AG09319 (cell line): ENCODE measurements around the gene TOMM34.

Experiments
- DNase-seq: peaks from one replicate; pipeline ENCODE4 v3.0.0-alpha.2; 2010; ENCODE audit warnings: low read depth; ENCODE audit errors: extremely low read depth
- TF ChIP-seq, protein P1 (sequence below): IDR thresholded peaks from 2 replicates; pipeline ENCODE4 v1.5.1; 2011; ENCODE audit warnings: low read depth, mild to moderate bottlenecking, inconsistent platforms, low read length, moderate library complexity

Gene TOMM34

DNA sequence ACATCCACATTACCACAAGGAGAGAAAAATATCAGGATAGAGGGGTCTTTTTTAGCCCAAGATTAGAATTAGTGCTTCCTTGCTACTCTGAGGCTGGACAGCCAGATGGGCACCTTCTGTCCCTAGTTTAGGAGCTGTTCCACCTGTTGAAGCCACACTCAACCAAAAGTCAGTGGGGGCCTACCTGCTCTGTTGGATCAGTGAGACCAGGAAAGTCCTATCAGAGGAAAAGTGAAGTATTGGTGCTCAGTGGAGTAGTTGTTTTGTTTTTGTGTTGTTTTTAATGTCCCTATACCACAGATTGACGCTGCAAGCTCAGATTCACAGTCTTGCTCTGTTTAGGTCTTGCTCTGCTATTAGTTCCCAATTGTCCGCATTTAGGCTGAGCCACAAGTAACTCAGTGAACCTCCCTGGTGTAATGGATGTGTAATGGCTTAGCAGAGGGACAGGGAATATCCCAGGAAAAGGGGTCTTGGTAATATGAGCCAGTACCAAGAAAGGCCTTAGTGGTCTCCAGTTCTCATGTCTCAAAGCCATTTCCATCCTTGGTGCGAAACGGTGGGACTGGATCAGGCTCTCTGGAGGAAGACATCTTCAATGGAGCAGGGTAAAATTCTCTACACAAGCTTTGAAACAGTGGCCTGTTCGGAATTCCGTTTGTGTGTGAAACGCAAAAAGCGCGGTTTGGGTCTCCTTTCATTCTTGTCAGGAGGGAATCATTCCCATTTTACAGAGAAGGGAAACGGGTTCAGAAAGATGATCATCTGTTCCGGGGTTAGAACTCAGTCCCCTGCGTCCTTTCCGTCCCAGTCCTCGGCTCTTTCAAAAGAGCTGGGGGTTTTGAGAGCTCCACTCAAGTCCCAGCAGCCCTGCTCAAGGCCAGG, 51.0 kb downstream of the TOMM34 start:
- TF ChIP-seq, protein P1, sequence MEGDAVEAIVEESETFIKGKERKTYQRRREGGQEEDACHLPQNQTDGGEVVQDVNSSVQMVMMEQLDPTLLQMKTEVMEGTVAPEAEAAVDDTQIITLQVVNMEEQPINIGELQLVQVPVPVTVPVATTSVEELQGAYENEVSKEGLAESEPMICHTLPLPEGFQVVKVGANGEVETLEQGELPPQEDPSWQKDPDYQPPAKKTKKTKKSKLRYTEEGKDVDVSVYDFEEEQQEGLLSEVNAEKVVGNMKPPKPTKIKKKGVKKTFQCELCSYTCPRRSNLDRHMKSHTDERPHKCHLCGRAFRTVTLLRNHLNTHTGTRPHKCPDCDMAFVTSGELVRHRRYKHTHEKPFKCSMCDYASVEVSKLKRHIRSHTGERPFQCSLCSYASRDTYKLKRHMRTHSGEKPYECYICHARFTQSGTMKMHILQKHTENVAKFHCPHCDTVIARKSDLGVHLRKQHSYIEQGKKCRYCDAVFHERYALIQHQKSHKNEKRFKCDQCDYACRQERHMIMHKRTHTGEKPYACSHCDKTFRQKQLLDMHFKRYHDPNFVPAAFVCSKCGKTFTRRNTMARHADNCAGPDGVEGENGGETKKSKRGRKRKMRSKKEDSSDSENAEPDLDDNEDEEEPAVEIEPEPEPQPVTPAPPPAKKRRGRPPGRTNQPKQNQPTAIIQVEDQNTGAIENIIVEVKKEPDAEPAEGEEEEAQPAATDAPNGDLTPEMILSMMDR, result no peak
- DNase-seq, result no peak

DNA sequence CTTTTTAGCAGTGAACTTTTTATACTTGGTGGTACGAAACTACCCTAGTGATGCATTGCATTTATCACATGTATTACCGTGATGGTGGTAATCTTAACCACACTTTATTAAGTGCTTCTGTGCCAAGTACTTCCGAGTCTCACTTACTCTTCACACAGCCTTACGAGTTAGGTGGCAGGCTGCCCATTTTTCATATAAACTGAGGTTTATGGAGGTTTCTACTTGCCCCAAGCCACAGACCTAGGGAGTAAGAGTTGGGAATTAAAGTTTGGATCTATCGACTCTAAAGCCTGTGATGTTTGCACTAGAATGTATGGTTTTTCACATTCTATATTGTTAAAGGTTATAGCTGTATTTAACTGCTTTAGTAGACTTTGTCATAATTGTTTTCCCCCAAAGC, 55.8 kb downstream of the TOMM34 start:
- TF ChIP-seq, protein P1, result no peak
- DNase-seq, result no peak

DNA sequence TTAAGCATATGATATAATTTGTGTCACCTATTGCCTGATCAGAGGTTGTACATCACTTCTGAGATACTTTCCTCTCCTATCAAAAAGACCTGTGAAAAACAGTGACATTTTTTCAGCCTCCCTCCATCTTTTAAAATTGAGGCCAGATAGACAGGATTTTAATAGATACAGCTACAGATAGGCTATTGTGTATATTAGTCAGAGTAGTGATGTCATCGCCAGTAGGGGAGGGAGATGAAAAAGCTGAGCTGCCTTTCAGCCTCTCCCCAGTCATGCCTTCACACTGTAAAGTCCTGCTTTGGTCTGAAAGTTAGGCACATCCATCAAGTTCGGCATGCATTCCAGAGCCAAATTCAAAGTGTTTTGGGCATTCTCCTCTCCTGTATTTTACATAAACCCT, 58.2 kb downstream of the TOMM34 start:
- DNase-seq, result no peak
- TF ChIP-seq, protein P1, result no peak

DNA sequence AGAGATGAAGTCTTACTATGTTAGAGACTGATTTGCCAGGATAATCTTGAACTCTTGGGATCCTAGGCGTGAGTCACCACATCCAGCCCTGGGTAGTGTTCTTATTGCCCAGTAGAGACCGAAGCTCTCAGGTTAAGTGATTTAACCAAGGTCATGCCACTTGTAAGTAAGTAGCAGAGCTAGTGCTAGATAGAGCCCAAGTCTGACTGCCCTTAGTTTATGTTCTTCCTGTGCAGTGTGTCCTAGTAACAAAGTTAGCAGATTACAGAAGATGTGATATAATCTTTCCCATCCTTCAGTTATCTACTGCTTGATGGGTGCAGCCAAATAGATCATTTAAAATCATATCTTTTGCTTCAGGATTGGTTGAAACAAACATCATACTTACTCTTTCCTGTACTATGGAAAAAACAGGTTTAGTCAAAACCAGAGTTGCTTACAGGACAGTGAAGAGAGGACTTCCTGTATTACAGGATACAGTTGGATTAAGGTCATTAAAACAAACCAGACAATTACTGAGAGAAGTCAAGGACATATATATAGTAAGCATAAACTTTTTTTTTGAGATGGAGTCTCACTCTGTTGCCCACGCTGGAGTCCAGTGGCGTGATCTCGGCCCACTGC, 59.9 kb downstream of the TOMM34 start:
- no peak for DNase-seq
- TF ChIP-seq, protein P1, result no peak

DNA sequence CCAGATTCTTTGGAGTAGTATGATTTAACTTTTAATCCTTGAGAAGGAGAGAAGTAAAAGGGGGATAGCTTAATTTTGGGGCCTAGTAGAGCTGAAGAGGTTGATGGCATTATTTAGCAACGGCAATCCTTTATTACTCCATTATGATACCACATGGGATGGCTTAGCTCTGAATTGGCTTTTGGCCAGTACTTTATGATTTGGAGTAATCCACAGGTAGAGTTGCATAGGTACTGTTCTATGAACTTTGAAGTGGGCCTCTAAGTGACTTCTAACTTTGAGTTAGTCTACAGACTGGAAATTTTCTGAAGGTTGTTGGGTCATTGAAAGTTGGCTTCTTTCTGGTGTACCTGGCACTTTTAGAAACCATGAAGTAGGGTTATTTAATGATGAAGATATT, 63.1 kb downstream of the TOMM34 start:
- TF ChIP-seq, protein P1, result no peak
- DNase-seq, result no peak

DNA sequence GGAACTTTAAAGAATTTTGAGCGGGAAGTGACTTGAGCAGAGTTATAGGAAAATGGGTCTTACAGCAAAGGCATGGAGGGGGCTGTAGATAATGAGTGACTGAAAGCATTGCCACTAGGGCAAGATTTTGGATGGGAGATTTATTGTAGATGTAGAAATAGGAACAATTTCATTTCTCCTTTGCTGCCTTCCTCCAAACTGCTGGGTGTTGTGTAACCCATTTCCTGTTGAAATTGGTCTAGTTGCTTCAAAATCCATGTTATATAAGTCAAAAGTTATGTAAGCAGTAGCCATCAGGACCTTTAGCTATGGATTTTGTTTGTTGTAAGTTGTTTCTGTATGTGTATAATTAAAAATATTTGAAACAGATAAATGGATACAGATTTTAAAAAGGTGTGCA, 63.6 kb downstream of the TOMM34 start:
- TF ChIP-seq, protein P1, result no peak
- no peak for DNase-seq

DNA sequence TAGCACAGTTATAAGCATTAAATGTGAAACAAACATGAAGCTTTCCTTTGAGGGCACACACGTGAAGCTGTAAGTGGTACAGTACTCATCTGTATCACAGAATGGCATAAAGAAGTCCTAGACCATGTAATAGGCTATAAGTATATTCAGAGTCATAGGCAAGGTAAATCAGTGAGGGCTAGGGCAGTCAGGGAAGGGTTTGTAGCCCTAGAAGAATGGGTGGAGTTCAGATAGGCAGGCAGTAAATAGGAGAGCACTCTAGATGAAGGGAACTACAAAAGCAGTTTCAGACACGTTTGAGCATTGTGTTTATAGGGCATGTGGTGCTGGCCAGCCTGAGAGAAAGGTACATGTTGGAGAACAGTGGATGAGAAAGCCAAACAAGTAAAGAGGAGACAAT, 65.2 kb downstream of the TOMM34 start:
- no peak for DNase-seq
- TF ChIP-seq, protein P1, result no peak
